Right lobe of liver (tissue), 4 donors: ENCODE results near the gene OLA1.

Source experiments
- POLR2A ChIP-seq: fragments of 450-650 bp; IDR thresholded peaks from one replicate; pipeline ENCODE4 v1.6.1; 2017; ENCODE audit warnings: antibody characterized with exemption, mild to moderate bottlenecking
- TF ChIP-seq, protein P1 (sequence below), 4 donors: fragments of 200-600 bp in 3 of 4; fragments of 450-650 bp in 1 of 4; IDR thresholded peaks; one replicate each; pipeline versions ENCODE4 v1.5.1 to v1.8.0; 2016 to 2022; ENCODE audit warnings: antibody characterized with exemption in 4 of 4, mild to moderate bottlenecking in 2 of 4
- donor health status: DM: no; HTN: no; CAD: no.
- donor health status: DM: no; HTN: no; CAD: no.
- donor health status: DM: no; HTN: yes; CAD: no.

DNA sequence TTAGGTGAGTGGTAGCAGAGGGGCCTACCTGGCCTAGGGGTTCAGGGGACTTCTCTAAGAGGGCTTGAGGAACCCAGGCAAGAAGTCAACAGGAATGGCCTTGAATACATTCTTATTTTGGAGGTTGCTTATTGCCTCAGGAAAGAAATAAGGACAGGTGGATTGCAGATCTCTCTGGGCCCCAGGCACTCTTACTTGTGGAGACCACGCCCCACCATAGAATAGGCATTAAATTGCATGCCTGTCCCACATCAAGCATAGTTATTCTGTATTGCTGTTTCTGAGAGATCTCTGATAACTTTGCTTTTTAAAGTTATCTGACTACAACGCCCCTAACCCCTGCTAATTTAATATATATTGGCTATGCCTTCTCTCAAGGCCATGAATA is 215.2 kb downstream of the OLA1 start:
- TF ChIP-seq, protein P1, sequence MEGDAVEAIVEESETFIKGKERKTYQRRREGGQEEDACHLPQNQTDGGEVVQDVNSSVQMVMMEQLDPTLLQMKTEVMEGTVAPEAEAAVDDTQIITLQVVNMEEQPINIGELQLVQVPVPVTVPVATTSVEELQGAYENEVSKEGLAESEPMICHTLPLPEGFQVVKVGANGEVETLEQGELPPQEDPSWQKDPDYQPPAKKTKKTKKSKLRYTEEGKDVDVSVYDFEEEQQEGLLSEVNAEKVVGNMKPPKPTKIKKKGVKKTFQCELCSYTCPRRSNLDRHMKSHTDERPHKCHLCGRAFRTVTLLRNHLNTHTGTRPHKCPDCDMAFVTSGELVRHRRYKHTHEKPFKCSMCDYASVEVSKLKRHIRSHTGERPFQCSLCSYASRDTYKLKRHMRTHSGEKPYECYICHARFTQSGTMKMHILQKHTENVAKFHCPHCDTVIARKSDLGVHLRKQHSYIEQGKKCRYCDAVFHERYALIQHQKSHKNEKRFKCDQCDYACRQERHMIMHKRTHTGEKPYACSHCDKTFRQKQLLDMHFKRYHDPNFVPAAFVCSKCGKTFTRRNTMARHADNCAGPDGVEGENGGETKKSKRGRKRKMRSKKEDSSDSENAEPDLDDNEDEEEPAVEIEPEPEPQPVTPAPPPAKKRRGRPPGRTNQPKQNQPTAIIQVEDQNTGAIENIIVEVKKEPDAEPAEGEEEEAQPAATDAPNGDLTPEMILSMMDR (IDR thresholded peaks at IDR 0.05) = no peak
- TF ChIP-seq POLR2A = no peak
